ENCODE results near the gene NDUFB7.

- TF ChIP-seq CTCF (IDR thresholded peaks at IDR 0.05) (no peak), POLR2A (IDR thresholded peaks at IDR 0.05) (no peak)
These were observed 40.8 kb upstream of the NDUFB7 start for GRCh38 chr19:14612657-14613056.
